Choroid plexus epithelial cell (primary cell): ENCODE data around the gene CCDC169.

Experiments used
- DNase-seq: peaks from one replicate; pipeline ENCODE4 v3.0.0-alpha.2; 2010; ENCODE audit warnings: low read depth
- H3K4me3 ChIP-seq: 2 replicates; pipeline ENCODE4 v1.5.1; 2011; ENCODE audit warnings: low read depth, mild to moderate bottlenecking, control low read depth, low read length, moderate library complexity
- CTCF ChIP-seq: conservative IDR thresholded peaks from 2 replicates; pipeline ENCODE4 v1.5.1; 2011; ENCODE audit warnings: low read depth, mild to moderate bottlenecking, control low read depth, inconsistent platforms, low read length, moderate library complexity

Gene CCDC169

DNA sequence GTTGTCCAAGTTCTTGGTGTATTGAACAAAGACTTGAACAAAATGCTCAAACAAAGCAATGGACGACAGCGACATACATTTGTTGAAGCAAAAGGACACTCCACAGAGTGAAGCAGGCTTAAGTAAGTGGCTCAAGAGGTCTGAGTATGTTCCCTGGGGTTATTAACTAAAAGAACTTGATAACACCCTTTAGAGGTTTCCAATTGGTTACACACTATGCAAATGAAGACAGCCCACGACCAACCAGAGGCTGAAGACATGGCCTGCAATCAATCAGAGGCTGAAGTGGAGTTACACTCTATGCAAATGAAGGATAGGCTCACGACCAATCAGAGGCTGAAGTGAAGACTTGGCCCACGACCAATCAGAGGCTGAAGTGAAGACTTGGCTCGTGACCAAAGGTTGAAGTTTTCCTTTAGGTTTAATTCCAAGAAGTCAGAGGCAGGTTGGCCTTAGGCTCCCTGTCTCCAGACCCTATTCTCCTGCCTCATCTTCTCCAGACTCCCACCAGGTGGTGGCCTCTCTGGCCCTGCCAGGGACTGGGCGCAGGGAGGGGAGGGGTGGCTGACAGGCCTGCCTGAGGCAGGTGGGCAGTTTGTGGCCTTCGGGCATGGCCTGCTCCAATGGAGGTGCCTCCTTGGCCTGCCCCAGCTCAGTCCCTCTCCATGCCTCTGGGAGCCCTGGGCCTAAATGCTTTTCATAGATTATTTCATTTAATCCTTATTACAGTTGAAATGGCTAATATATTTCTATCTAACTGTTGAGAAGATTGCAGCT lies 38.1 kb downstream of the CCDC169 start:
- no peak for DNase-seq
- TF ChIP-seq CTCF = no peak
- no peak overlapping the region for H3K4me3 ChIP-seq

DNA sequence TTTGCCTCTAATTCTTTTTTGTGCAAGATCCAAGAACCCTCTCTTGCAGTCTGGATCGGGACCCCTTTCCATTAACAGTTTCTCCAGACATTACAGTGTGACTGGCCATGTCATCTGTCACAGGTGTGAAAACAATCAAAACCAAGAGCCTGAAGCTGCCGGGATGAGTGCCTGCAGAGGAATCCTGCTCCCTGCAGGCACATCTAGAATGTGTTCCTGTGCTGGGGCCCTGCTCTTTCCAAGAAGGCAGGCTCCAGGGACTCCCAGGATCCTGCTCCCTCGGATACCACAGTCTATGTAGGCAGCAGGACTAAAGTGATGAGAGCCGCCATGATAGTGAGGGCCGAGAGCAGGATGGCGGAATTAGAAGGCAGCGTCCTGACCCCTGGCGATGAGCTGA lies 38.8 kb downstream of the CCDC169 start:
- no peak for TF ChIP-seq CTCF
- H3K4me3 ChIP-seq = no peak overlapping the region
- no peak for DNase-seq

GRCh38 chr13:36251526-36251925 lies 46.1 kb downstream of the CCDC169 start:
- TF ChIP-seq CTCF = no peak
- peak; percentile 52 for DNase-seq
- no peak overlapping the region for H3K4me3 ChIP-seq

DNA sequence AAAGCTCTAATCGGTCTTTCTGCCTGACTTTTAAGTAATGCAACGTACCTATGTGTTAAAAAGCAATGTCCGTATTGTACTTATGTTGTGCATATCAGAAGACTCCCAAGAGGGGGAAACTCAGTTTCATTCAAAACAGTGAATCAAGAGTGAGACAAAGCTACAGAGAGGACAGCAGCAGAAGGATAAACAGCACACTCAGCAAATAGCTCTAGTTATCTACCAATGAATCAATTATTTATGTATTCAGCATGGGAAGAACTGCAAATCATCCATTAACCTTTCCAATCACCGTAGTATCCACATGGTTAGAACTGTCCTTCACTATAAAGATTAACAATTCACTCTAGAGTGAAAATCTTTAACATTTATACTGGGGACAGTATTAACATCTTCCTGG lies 46.6 kb downstream of the CCDC169 start:
- no peak overlapping the region for H3K4me3 ChIP-seq
- peak; percentile 4 for DNase-seq
- no peak for TF ChIP-seq CTCF

DNA sequence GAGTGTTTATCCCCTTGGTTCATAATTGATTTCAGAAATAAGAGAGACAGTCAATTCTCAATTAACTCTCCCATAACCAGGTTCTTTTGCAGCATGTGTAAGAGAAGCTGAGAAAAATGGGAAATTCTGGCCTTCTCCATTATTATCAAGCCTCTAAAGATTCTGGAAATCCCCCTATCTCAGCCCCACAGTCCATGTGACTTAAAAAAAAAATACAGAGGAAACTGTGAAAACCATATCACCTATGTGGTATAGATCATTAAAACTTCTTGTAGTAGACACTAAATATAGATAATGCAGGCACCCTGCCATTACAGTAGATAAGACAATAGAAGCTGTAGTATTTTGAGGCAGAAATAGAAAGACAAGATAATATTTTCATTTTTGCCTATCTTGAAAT lies 48.9 kb downstream of the CCDC169 start:
- no peak for TF ChIP-seq CTCF
- H3K4me3 ChIP-seq = no peak overlapping the region
- DNase-seq = no peak

DNA sequence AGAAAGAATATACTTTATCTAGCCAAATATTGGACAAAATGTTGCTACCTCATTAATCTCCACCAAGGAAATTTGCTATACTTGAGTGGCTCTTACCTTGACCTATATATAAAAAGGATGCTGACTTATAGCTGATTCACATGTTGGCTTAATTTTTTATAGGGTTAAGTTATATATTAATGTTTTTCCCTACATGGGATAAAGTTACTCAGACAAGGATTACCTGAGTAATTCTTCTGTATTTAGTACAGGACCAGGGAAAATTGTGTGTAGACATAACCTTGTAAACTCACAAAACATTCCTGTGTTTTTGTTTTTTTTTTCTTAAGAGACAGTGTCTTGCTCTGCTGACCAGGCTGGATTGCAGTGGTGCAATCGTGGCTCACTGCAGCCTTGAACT lies 52.6 kb downstream of the CCDC169 start:
- no peak for DNase-seq

More for the DNA sequence above, 52.6 kb downstream of the CCDC169 start:
- H3K4me3 ChIP-seq = no peak overlapping the region
- no peak for TF ChIP-seq CTCF
